GM10266 (cell line): ENCODE data around the gene DGAT2L6.

Experiments used
- DNase-seq: peaks from one replicate; pipeline ENCODE4 v3.0.0; 2012; ENCODE audit errors: extremely low spot score
- TF ChIP-seq, protein P1 (sequence below): IDR thresholded peaks from 2 replicates; pipeline ENCODE4 v1.5.1; 2012; ENCODE audit warnings: mild to moderate bottlenecking, low read depth; ENCODE audit not compliant: control insufficient read depth, insufficient read depth; ENCODE audit errors: missing control alignments

DGAT2L6 gene

GRCh38 chrX:70171624-70172023 is 5.7 kb upstream of the DGAT2L6 start:
- TF ChIP-seq, protein P1, sequence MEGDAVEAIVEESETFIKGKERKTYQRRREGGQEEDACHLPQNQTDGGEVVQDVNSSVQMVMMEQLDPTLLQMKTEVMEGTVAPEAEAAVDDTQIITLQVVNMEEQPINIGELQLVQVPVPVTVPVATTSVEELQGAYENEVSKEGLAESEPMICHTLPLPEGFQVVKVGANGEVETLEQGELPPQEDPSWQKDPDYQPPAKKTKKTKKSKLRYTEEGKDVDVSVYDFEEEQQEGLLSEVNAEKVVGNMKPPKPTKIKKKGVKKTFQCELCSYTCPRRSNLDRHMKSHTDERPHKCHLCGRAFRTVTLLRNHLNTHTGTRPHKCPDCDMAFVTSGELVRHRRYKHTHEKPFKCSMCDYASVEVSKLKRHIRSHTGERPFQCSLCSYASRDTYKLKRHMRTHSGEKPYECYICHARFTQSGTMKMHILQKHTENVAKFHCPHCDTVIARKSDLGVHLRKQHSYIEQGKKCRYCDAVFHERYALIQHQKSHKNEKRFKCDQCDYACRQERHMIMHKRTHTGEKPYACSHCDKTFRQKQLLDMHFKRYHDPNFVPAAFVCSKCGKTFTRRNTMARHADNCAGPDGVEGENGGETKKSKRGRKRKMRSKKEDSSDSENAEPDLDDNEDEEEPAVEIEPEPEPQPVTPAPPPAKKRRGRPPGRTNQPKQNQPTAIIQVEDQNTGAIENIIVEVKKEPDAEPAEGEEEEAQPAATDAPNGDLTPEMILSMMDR = no peak
- DNase-seq = no peak

GRCh38 chrX:70172221-70172620 is 5.1 kb upstream of the DGAT2L6 start:
- TF ChIP-seq, protein P1 = no peak
- no peak for DNase-seq

GRCh38 chrX:70172964-70173363 is 4.3 kb upstream of the DGAT2L6 start:
- TF ChIP-seq, protein P1 = no peak
- DNase-seq = no peak

GRCh38 chrX:70174754-70175153 is 2.5 kb upstream of the DGAT2L6 start:
- TF ChIP-seq, protein P1 = no peak

DNA sequence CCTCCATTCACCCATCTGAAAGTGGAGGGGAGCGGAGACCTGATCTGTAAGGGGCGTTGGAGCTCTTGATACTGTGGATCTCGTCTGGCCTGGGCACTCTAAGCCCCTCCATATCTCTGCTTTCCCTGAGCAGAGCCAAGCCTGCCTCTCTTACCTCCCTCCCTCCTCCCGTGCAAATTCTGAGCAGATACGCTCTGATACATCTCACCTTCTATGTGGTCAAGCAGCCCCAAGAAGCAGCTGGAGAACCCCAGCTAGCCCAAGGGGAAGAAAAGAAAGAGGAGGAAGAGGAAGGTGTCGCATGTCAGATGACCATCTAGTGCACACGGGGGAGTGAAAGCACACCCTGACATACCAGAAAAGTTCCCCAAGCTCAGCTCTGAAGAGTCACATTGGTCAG is 1.9 kb upstream of the DGAT2L6 start:
- DNase-seq = no peak
- TF ChIP-seq, protein P1 = no peak

More at GRCh38 chrX:70174754-70175153, 2.5 kb upstream of the DGAT2L6 start:
- DNase-seq = no peak

- no peak for DNase-seq
- TF ChIP-seq, protein P1 = no peak
Measured at GRCh38 chrX:70183091-70183490, 5.8 kb downstream of the DGAT2L6 start.

GRCh38 chrX:70190225-70190624 is 12.9 kb downstream of the DGAT2L6 start:
- DNase-seq = no peak
- TF ChIP-seq, protein P1 = no peak
